GM18511 (cell line): ENCODE results near the gene CAMTA2.
"Not testable (repeated sequence)": the region's sequence is repeated elsewhere in the genome, so short reads cannot be mapped to it uniquely, and the experiment has no call there.

Experiments used
- ATAC-seq: cut with Tn5 transposase; IDR thresholded peaks from one replicate; pipeline ENCODE4 v1.9.1; 2021; ENCODE audit warnings: mild to moderate bottlenecking, moderate library complexity; ENCODE audit not compliant: unreplicated experiment

Gene CAMTA2

GRCh38 chr17:4986951-4987766, at the start of gene CAMTA2:
CAMTA2 (minus strand) TSS chr17:4987675; CDS start chr17:4986222, 1,453 bp downstream.
- peak; percentile 79 for ATAC-seq

- no peak for ATAC-seq
Measured at GRCh38 chr17:5035315-5035714, 47.8 kb upstream of the CAMTA2 start, which contains the start of gene SLC52A1. SLC52A1 (minus strand) TSS chr17:5035426; CDS start chr17:5034606, 820 bp downstream.

GRCh38 chr17:5034651-5035050, 47.2 kb upstream of the CAMTA2 start:
- no peak for ATAC-seq

DNA sequence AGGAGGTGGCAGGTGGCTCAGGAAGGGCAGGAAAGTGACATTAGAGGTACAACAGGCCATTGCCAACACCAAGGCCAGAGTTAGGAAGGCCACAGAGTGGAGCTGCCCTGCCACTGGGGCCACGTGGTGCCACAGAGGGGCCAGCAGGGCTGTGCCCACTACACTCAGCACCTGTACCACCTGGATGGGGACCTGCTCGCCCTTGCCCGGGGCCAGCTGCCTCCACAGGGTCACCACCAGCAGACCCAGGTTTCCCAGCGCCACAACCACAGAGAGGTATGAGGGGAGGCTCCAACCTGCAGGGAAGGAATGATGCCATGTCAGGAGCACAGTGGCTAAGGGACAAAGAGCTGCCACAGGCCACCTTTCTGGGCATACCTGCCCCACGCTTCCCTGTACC, 46.6 kb upstream of the CAMTA2 start:
- ATAC-seq, result no peak

DNA sequence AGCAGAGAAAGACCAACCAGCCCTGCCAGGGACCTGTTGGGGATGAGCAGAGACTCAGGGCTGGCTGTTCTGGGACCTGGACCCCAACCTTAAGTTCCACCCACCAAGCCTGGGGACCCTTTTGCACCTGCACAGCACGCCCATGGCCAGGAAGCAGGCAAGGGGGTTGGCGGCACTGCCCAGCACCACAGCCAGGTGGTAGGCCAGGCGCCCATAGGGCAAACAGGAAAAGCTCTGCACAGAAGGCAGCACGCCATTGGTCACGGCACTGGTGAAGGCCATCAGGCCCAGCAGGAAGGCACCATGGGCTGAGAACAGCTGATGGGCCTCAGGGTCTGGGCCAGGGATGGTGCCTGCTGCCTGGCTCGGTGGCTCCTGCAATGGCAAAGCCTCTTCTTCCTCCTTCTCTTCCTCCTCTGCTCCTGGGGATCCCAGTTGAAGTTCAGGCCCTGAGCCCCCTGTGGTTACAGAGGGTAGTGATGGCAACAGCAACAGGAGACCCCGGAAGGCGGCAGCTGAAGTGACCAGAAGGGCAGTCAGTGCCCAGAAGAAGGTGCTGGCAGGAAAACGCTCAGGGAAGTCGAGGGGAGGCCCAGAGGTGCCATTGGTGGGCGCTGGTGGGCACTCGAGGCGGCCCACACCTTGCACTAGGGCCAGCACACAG, 46.0 kb upstream of the CAMTA2 start:
- ATAC-seq, result no peak

GRCh38 chr17:5032865-5033264, 45.4 kb upstream of the CAMTA2 start:
- ATAC-seq, result no peak

- peak; percentile 66 for ATAC-seq
Measured at GRCh38 chr17:5031365-5032082, 44.0 kb upstream of the CAMTA2 start.

GRCh38 chr17:5030168-5030567, 42.7 kb upstream of the CAMTA2 start:
- not testable (repeated sequence) for ATAC-seq

DNA sequence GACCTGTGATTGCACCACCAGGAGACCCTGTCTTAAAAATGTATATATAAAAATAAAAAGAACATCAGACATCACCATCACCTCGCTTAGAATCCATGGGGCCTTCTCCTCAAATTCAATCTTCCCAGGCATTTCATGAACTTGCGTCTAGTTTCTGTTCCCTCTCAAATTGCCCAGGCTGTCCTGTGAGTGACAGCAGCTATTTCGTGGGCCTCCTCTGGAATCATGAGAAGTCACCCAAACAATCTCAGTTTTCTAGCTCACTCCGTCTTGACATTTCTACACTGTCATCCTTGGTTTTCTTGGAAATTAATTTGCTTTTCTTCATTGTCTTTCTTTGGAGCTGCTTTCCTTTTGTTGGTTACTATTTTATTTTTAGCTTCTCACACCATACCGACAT, 40.4 kb upstream of the CAMTA2 start:
- no peak for ATAC-seq

DNA sequence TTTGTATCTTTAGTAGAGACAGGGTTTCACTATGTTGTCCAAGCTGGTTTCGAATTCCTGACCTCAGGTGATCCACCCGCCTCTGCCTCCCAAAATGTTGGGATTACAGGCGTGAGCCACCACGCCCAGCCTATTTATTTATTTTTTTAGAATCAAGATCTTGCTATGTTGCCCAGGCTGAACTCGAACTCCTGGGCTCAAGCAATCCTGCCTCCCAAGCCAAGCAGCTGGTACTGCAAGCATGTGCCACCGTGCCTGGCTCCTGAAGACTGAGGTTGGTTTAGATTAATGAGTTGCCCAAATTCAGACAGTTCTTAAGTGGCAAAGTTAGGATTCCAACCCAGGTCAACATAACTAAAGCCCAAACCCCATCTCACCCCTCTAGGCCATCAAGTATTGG, 39.8 kb upstream of the CAMTA2 start:
- no peak for ATAC-seq

DNA sequence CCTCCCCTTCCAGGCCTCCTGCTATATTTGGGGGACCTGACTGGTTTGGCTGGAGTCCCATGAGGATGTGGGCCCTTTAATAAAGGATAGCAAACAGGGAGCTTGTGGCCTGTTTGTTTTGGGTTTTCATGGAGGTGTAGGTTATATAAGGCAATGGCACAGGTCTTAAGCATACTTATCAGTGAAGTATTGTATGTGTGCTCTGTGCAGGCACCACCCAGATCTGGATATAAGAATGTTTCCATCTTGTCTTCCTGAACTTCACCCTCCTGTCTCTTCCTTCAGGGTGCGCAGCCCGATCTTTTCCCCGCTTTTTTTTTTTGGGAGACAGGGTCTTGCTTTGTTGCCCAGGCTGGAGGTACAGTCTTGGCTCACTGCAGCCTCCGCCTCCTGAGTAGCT, 37.1 kb upstream of the CAMTA2 start:
- no peak for ATAC-seq

DNA sequence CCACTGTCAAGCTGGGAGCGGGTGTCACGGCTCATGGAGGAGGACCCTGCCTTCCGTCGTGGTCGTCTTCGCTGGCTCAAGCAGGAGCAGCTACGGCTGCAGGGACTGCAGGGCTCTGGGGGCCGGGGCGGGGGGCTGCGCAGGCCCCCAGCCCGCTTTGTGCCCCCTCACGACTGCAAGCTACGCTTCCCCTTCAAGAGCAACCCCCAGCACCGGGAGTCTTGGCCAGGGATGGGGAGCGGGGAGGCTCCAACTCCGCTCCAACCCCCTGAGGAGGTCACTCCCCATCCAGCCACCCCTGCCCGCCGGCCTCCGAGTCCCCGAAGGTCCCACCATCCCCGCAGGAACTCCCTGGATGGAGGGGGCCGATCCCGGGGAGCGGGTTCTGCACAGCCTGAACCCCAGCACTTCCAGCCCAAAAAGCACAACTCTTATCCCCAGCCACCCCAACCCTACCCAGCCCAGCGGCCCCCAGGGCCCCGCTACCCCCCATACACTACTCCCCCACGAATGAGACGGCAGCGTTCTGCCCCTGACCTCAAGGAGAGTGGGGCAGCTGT, 36.2 kb upstream of the CAMTA2 start:
- ATAC-seq, result no peak

DNA sequence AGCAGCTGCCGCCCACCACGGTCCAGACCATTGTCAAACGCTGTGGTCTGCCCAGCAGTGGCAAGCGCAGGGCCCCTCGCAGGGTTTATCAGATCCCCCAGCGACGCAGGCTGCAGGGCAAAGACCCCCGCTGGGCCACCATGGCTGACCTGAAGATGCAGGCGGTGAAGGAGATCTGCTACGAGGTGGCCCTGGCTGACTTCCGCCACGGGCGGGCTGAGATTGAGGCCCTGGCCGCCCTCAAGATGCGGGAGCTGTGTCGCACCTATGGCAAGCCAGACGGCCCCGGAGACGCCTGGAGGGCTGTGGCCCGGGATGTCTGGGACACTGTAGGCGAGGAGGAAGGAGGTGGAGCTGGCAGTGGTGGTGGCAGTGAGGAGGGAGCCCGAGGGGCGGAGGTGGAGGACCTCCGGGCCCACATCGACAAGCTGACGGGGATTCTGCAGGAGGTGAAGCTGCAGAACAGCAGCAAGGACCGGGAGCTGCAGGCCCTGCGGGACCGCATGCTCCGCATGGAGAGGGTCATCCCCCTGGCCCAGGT, 34.8 kb upstream of the CAMTA2 start:
- no peak for ATAC-seq

- ATAC-seq, result no peak
Measured at GRCh38 chr17:5020502-5021023, 33.1 kb upstream of the CAMTA2 start.

- no peak for ATAC-seq
Measured at GRCh38 chr17:5019475-5019956, 32.0 kb upstream of the CAMTA2 start.

DNA sequence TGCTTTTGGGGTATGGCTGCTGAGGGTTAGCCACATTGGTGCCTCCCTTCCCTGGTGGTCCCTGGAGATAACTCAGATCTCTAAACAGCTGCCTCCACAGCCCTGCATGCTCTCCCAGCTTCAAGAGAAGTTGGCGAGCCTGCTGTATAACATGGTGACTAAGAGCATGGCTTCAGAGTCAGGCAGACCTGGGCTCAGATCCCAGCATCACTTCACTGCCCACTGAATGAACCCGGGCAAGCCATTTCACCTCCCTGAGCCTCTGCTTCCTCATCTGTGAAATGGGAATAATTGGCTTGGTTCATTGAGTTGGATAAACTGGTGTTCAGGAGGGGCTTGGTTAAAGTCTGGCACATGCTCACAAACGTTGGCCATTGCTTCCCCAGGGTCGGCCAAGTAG, 26.9 kb upstream of the CAMTA2 start:
- ATAC-seq, result no peak

GRCh38 chr17:5011928-5012327, 24.5 kb upstream of the CAMTA2 start:
- ATAC-seq, result no peak

- no peak for ATAC-seq
Measured at GRCh38 chr17:5003214-5003867, 15.9 kb upstream of the CAMTA2 start.

DNA sequence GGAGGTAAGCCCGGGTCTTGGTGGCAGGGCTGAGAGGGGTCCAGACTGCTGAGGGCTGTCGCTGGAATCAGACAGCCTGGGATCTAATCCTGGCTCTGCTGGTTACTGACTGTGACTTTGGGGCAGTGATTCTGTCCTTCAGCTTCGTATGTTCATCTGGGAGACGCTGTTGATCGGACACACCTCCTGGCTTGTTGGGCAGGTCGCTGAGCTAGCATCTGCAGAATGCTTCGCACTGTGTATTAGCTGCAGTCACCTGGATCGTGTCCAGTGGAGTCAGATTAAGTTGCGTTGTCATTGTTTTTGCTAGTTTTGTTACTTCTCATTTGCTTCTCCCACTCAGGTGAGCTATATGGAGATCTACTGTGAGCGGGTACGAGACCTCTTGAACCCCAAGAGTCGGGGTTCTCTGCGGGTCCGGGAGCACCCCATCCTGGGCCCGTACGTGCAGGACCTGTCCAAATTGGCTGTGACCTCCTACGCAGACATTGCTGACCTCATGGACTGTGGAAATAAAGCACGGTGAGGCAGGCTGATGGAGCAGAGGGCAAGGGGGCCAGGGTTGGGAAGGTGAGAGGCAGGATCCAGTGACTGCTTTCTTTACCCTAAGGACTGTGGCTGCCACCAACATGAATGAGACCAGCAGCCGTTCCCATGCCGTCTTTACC, 14.8 kb upstream of the CAMTA2 start:
- no peak for ATAC-seq

DNA sequence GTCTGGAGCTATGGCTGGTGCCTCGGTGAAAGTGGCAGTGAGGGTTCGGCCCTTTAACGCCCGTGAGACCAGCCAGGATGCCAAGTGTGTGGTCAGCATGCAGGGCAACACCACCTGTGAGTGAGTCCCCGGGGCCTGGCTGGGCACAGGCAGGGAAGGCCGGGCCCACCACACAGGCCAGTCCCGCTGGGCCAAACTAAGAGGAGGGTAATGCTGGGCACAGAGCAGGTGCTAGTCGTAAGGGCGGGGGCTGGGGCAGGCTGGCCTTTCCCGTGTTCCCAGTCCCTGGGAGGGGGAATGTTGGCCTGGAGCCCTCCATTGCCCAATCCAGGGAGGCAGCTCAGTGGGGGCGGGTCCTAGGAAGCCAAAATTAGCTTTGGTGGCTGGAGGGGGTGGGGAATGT, 12.8 kb upstream of the CAMTA2 start:
- no peak for ATAC-seq
